HG03139 (cell line): ENCODE data around the gene TSG101.

Experiments
- ATAC-seq: cut with Tn5 transposase; IDR thresholded peaks from one replicate; pipeline ENCODE4 v1.9.1; 2021; ENCODE audit not compliant: unreplicated experiment

TSG101 gene

GRCh38 chr11:18495271-18495670, 31.5 kb downstream of the TSG101 start:
- no peak for ATAC-seq

- no peak for ATAC-seq
These were observed 33.4 kb downstream of the TSG101 start for GRCh38 chr11:18493310-18493709.

GRCh38 chr11:18492888-18493287, 33.9 kb downstream of the TSG101 start:
- no peak for ATAC-seq

- ATAC-seq = no peak
These were observed 34.8 kb downstream of the TSG101 start for GRCh38 chr11:18491924-18492323.

DNA sequence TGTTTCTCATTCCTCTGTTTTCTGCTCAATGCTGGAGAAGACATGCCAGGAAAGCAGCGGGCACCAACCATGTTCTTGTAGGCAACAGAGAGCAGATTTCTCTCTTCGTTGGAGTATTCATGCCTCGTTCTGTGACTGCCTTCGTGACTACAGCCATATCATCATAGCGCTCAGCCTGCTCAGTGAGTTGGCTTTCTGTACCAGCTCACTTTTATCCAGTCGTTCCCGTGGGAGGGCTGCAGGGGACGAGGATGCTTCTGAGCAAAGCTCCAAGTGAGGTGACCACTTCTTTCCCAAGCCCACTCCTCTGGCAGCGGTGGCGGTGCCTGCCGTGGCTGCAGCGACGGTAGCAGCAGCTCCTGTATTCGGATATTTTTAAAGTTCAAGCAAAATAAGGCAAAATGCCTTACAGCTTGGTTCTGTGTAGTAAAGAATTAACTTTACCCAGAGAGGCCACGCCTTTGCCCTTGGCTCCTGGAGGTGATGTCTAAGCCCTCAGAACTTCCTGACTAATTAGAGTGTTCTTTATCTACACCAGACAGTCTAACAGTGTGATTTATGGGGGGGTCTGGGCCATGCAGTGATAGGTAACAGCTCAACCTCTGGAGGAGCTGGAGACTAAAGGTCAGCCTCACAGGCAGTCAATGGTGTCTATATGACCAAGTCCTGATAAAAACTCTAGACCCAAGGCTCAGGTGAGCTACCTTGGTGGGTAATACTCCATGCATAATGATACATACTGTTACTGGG, 35.8 kb downstream of the TSG101 start:
- no peak for ATAC-seq

- no peak for ATAC-seq
These were observed 36.4 kb downstream of the TSG101 start for GRCh38 chr11:18490319-18490718.

GRCh38 chr11:18485913-18486528, 40.7 kb downstream of the TSG101 start:
- no peak for ATAC-seq

DNA sequence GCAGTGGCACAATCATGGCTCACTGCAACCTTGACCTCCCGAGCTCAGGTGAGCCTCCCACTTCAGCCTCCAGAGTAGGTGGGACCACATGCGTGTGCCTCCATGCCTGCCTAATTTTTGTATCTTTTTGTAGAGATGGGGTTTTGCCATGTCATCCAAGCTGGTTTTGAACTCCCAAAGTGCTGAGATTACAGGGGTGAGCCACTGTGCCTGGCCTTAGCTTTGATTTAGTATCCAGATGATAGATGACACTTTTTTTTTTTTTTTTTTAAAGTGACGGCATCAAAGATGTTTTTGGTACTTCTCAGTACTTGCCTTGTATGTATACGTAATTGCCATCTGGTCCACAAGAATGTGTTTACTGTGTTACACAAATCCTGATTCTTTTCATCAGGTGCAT, 47.7 kb downstream of the TSG101 start:
- no peak for ATAC-seq

- no peak for ATAC-seq
These were observed 54.2 kb downstream of the TSG101 start for GRCh38 chr11:18472587-18472986.

GRCh38 chr11:18471995-18472394, 54.7 kb downstream of the TSG101 start:
- no peak for ATAC-seq

DNA sequence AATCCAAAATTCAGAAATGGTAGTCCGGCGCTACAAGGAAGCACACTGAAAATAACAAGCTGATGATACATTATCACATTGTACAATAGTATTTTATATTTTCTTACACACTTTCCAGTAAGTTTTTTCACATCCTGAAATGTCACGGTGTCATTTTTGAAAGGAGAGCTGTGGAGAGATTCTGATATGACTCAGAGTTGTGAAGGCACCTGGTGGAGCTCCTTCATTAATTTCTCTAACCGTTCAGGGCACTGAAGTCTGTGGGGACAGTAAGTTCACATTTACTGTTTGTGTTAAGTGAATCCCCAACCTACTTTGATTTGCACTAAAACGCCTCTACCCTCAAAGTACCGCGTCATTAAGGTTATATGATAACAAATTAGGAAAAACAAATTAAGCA, 57.8 kb downstream of the TSG101 start:
- ATAC-seq = no peak

DNA sequence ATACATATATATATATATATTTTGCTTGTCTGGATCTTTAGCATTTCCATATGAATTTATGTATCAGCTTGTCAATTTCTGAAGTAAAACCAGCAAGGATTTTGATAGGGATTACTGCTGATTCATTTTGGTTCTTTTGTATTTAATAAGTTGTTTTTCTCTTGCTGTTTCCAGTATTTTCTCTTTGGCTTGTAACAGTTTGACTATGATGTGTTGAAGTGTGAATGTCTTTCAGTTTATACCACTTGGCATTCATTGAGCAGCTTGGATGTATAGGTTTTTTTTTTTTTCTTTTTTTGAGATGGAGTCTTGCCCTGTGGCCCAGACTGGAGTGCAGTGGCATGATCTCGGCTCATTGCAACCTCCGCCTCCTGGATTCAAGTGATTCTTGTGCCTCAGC, 58.7 kb downstream of the TSG101 start:
- ATAC-seq = no peak

- no peak for ATAC-seq
These were observed 60.3 kb downstream of the TSG101 start for GRCh38 chr11:18466402-18466801.

DNA sequence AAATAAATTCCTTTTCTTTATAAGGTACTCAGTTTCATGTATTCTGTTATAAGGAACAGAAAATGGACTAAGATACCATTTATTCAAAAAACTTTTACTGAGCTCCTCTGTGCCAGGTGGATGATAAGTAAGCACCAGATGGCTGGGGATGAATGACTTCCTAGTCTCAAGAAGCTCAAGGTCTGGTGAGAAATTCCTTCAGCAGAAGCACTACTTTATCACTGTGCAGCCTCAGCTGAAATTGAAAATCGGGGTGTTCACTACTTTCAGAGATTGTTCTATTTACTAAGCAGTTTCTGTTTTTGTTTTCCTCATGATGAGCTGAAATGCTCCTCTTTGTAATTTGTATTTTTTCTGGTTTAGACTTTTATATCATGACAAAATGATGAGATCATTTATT, 63.3 kb downstream of the TSG101 start:
- ATAC-seq = no peak

- no peak for ATAC-seq
These were observed 64.8 kb downstream of the TSG101 start for GRCh38 chr11:18461909-18462308.

DNA sequence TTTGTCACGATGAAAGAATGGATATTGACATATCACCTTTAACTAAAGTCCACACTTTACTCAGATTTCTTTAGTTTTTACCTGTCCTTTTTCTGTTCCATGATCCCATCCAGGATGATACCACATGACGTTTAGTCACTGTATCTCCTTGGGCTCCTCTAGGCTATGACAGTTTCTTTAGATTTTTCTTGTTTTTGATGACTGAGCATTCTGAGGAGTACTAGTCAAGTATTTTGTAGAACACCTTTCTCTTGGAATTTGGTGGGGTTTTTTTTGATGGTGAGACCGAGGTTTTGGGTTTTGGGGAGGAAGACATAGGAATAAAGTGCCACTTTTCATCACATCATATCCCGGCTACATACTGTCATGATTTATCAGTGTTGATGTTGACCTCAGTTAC, 67.1 kb downstream of the TSG101 start:
- ATAC-seq = no peak

DNA sequence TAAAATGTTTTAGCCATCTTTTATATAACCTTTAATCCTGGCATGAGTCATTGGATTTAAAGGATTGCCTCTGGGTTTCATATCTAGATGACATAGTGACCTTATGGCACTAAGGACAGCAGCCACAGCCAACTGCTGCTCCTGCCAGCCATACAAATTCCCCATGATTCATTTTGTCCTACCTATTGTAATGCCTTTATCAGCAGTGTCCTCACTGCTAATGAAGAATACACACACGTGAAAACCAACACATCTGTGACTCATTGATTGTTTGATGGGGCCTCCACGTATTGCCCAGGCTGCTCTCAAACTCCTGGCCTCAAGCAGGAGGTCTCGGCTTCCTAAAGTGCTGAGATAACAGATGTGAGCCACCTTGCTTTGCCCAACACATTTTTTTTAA, 69.3 kb downstream of the TSG101 start:
- ATAC-seq = no peak

DNA sequence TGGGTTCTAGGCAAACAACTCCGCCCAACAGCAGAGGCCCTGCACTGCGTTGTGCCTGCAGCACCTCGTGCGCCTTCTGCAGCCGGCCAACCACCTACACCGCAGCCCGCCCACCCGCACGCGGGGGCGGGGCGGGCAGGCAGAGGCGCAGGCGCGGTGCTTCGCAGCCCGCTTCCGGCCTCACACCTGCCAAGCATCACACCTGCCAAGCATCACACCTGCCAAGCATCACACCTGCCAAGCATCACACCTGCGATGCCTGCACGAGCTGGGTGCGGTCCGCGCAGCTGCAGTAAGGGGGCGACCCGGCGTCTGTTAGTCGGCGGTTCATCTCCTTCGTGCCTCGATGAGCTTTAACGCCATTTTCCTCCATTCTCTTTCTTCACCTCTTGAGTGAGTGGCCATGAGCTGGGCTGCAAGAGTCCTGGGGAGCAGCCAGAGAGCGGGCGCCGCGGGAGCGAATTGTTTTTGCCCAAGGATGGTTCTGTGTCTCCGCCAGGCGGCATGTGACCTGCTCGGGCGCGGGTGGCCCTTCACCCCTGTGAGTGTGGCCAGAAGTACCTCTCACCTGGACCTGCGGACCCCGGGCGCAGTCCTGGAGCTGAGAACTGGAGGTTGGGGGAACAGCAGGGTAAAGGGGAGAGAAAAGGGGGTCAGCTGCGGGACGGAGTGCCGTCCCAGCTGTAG, 70.9 kb downstream of the TSG101 start, which contains the start of gene LDHAL6A:
Gene LDHAL6A (plus strand): TSS at position 171 of the 687 bp plus-strand sequence. CDS start 825 bp downstream, outside the sequence.
- no peak for ATAC-seq

GRCh38 chr11:18452927-18453326, 73.8 kb downstream of the TSG101 start:
- ATAC-seq = no peak

GRCh38 chr11:18449251-18449650, 77.5 kb downstream of the TSG101 start:
- ATAC-seq = no peak

GRCh38 chr11:18438691-18439090, 88.1 kb downstream of the TSG101 start:
- ATAC-seq = no peak
